GM18858 (cell line): ENCODE measurements around the gene POU5F1.
"Not testable (repeated sequence)": the region's sequence is repeated elsewhere in the genome, so short reads cannot be mapped to it uniquely, and the experiment has no call there.

ENCODE experiments used
- ATAC-seq: cut with Tn5 transposase; IDR thresholded peaks from one replicate; pipeline ENCODE4 v1.9.1; 2021; ENCODE audit not compliant: unreplicated experiment

The POU5F1 gene

GRCh38 chr6:31169123-31169857 is 1.2 kb downstream of the POU5F1 start:
- no peak for ATAC-seq

GRCh38 chr6:31168606-31169005 is 1.9 kb downstream of the POU5F1 start:
- no peak for ATAC-seq

- no peak for ATAC-seq
Measured at GRCh38 chr6:31165986-31166385, 4.5 kb downstream of the POU5F1 start.

GRCh38 chr6:31165064-31165832 is 5.2 kb downstream of the POU5F1 start:
- peak; percentile 68 for ATAC-seq

GRCh38 chr6:31164475-31165063 is 5.9 kb downstream of the POU5F1 start:
- not testable (repeated sequence) for ATAC-seq

- no peak for ATAC-seq
Measured at GRCh38 chr6:31163922-31164321, 6.6 kb downstream of the POU5F1 start.

GRCh38 chr6:31162463-31163165 is 7.9 kb downstream of the POU5F1 start:
- ATAC-seq: no peak

GRCh38 chr6:31161216-31162126 is 9.0 kb downstream of the POU5F1 start:
- ATAC-seq: no peak

- no peak for ATAC-seq
Measured at GRCh38 chr6:31158863-31159855, 11.3 kb downstream of the POU5F1 start.

- peak; percentile 68 for ATAC-seq
Measured at GRCh38 chr6:31158140-31158862, 12.2 kb downstream of the POU5F1 start, which contains the start of gene TCF19. Gene TCF19, plus strand, starts transcription at chr6:31158589. Its CDS starts 881 bp downstream, at chr6:31159470.

- no peak for ATAC-seq
Measured at GRCh38 chr6:31157513-31158139, 12.9 kb downstream of the POU5F1 start, which contains the start of gene CCHCR1. Gene CCHCR1, minus strand, starts transcription at chr6:31157802. Its CDS starts 202 bp downstream, at chr6:31157600.

GRCh38 chr6:31156641-31157040 is 13.8 kb downstream of the POU5F1 start:
- ATAC-seq: no peak

- ATAC-seq: no peak
Measured at GRCh38 chr6:31154436-31154835, 16.0 kb downstream of the POU5F1 start.

- ATAC-seq: no peak
Measured at GRCh38 chr6:31152781-31153180, 17.7 kb downstream of the POU5F1 start.

- no peak for ATAC-seq
Measured at GRCh38 chr6:31149827-31150447, 20.5 kb downstream of the POU5F1 start.

- no peak for ATAC-seq
Measured at GRCh38 chr6:31145386-31145785, 25.1 kb downstream of the POU5F1 start.

GRCh38 chr6:31144970-31145340 is 25.5 kb downstream of the POU5F1 start:
- ATAC-seq: no peak
